Spinal cord (tissue), 10 donors: ENCODE measurements around the gene HDAC8. TPM values are rescaled to one million over a fixed set of nuclear protein-coding genes. Genes with fewer than 3 reads are reported as not detected.
A peak's percentile ranks its signal among the peaks of the same experiment; 100 is the strongest.
"Not testable (repeated sequence)": the region's sequence is repeated elsewhere in the genome, so short reads cannot be mapped to it uniquely, and the experiment has no call there.

Experiments
- DNase-seq, 6 donors: peaks; one replicate each; pipeline versions ENCODE4 v3.0.0 to v3.0.0-alpha.2; 2013 to 2015; ENCODE audit warnings: low spot score in 6 of 6, low read depth in 4 of 6
- H3K27ac ChIP-seq: one replicate; pipeline ENCODE4 v1.5.1; 2013; ENCODE audit warnings: low read depth, low read length, control low read depth
- H3K27me3 ChIP-seq: one replicate; pipeline ENCODE4 v1.6.1; 2013; ENCODE audit warnings: low read length; ENCODE audit not compliant: control insufficient read depth, insufficient read depth
- H3K36me3 ChIP-seq: one replicate; pipeline ENCODE4 v1.6.1; 2013; ENCODE audit warnings: low read length; ENCODE audit not compliant: control insufficient read depth, insufficient read depth
- H3K4me1 ChIP-seq: one replicate; pipeline ENCODE4 v1.6.1; 2013; ENCODE audit warnings: low read length; ENCODE audit not compliant: control insufficient read depth, insufficient read depth
- H3K4me3 ChIP-seq: one replicate; pipeline ENCODE4 v1.5.1; 2013; ENCODE audit warnings: low read depth, low read length, control low read depth
- H3K9me3 ChIP-seq: one replicate; pipeline ENCODE4 v1.6.1; 2013; ENCODE audit warnings: low read length; ENCODE audit not compliant: control insufficient read depth, insufficient read depth
- WGBS: methylation state at CpG from one replicate; pipeline ENCODE4 v1.1.5; 2013; ENCODE audit warnings: missing lambda C conversion rate; ENCODE audit not compliant: insufficient coverage; 5-methylcytosine and 5-hydroxymethylcytosine counted together
- polyA plus RNA-seq, 2 donors: library from polyadenylated mRNA; unstranded; fragments of 120-200 nt; gene quantifications; one replicate each; pipeline ENCODE4 v1.2.1, GENCODE V29; 2013; ENCODE audit not compliant: insufficient read length in 2 of 2
- total RNA-seq, 2 donors: library from RNA; depleted of rRNA in 1 of 2; stranded (reverse); fragments of 120-200 nt in 1 of 2; fragments of >200 nt in 1 of 2; gene quantifications; one replicate each; pipeline versions ENCODE4 v1.2.3 to v1.2.4, GENCODE V29; 2013 to 2014
- donor health status: healthy.

Gene HDAC8
- total and polyA plus RNA-seq, 4 donors: 30.6 to 37.0 (median 34.9) TPM

GRCh38 chrX:72576141-72576894 is 3.7 kb upstream of the HDAC8 start:
- DNase-seq: no peak
- Histone ChIP-seq H3K4me1 (no peaks in the 10 kb centered on the region), H3K36me3 (no peaks in the 10 kb centered on the region), H3K4me3 (no peak overlapping the region), H3K9me3 (no peaks in the 10 kb centered on the region), H3K27me3 (peaks cover 3% of the 10 kb centered on the region), H3K27ac (no peak overlapping the region)
- 62% methylated on average over 5 of the region's 7 CpGs for WGBS

GRCh38 chrX:72573158-72573511 is 492 bp upstream of the HDAC8 start:
- peaks cover 3% of the 10 kb centered on the region for H3K27me3 ChIP-seq
- peak overlapping the region; percentile 44 for H3K4me3 ChIP-seq
- no peak overlapping the region for H3K27ac ChIP-seq
- WGBS: 3% methylated on average over 5 of the region's 7 CpGs
- no peak for DNase-seq
- no peaks in the 10 kb centered on the region for H3K4me1 ChIP-seq
- H3K36me3 ChIP-seq: no peaks in the 10 kb centered on the region
- no peaks in the 10 kb centered on the region for H3K9me3 ChIP-seq

- Histone ChIP-seq H3K9me3 (no peaks in the 10 kb centered on the region), H3K27ac (no peak overlapping the region), H3K4me1 (no peaks in the 10 kb centered on the region), H3K4me3 (no peak overlapping the region), H3K36me3 (peaks cover 5% of the 10 kb centered on the region), H3K27me3 (peaks cover 3% of the 10 kb centered on the region)
- no CpG with 5 or more reads among the region's 2 CpGs for WGBS
- DNase-seq: peak in 1 of 6 donors; percentile 7
Observed at GRCh38 chrX:72569786-72570185, 2.9 kb downstream of the HDAC8 start.

GRCh38 chrX:72568406-72569092 is 4.1 kb downstream of the HDAC8 start:
- peaks cover 5% of the 10 kb centered on the region for H3K36me3 ChIP-seq
- DNase-seq: no peak
- no peaks in the 10 kb centered on the region for H3K9me3 ChIP-seq
- H3K4me3 ChIP-seq: no peak overlapping the region
- H3K27me3 ChIP-seq: peaks cover 3% of the 10 kb centered on the region
- H3K27ac ChIP-seq: no peak overlapping the region
- WGBS: no CpG with 5 or more reads among the region's 6 CpGs
- no peaks in the 10 kb centered on the region for H3K4me1 ChIP-seq

- no CpG with 5 or more reads among the region's 2 CpGs for WGBS
- no peaks in the 10 kb centered on the region for H3K4me1 ChIP-seq
- peaks cover 5% of the 10 kb centered on the region for H3K36me3 ChIP-seq
- H3K27ac ChIP-seq: no peak overlapping the region
- no peaks in the 10 kb centered on the region for H3K9me3 ChIP-seq
- no peak overlapping the region for H3K4me3 ChIP-seq
- H3K27me3 ChIP-seq: peaks cover 3% of the 10 kb centered on the region
- no peak for DNase-seq
Observed at GRCh38 chrX:72566448-72566847, 6.2 kb downstream of the HDAC8 start.

- 97% methylated on average over 14 of the region's 28 CpGs for WGBS
- not testable (repeated sequence) for H3K27me3 ChIP-seq, H3K27ac ChIP-seq, DNase-seq, H3K4me3 ChIP-seq, H3K36me3 ChIP-seq, H3K9me3 ChIP-seq, H3K4me1 ChIP-seq
Observed at GRCh38 chrX:72559655-72560054, 13.0 kb downstream of the HDAC8 start.

GRCh38 chrX:72554448-72555140 is 18.0 kb downstream of the HDAC8 start:
- H3K27ac ChIP-seq: no peak overlapping the region

GRCh38 chrX:72552443-72552842 is 20.2 kb downstream of the HDAC8 start:
- not testable (repeated sequence) for H3K27ac ChIP-seq, H3K27me3 ChIP-seq, H3K9me3 ChIP-seq, H3K36me3 ChIP-seq, H3K4me3 ChIP-seq, H3K4me1 ChIP-seq, DNase-seq
- WGBS: 60% methylated on average over 2 of the region's 6 CpGs

More at GRCh38 chrX:72554448-72555140, 18.0 kb downstream of the HDAC8 start:
- Histone ChIP-seq H3K27me3 (no peaks in the 10 kb centered on the region), H3K36me3 (no peaks in the 10 kb centered on the region), H3K4me3 (no peak overlapping the region), H3K9me3 (no peaks in the 10 kb centered on the region), H3K4me1 (no peaks in the 10 kb centered on the region)
- no peak for DNase-seq
- WGBS: 44% methylated on average over 16 of the region's 16 CpGs

- H3K27ac ChIP-seq: no peak overlapping the region
- H3K4me1 ChIP-seq: no peaks in the 10 kb centered on the region
- no peaks in the 10 kb centered on the region for H3K36me3 ChIP-seq
- no peaks in the 10 kb centered on the region for H3K9me3 ChIP-seq
- H3K4me3 ChIP-seq: no peak overlapping the region
- no peak for DNase-seq
- no peaks in the 10 kb centered on the region for H3K27me3 ChIP-seq
Observed at GRCh38 chrX:72545990-72546389, 26.7 kb downstream of the HDAC8 start.
